HG03025 (cell line): ENCODE results near the gene CPTP.
"Not testable (repeated sequence)": the region's sequence is repeated elsewhere in the genome, so short reads cannot be mapped to it uniquely, and the experiment has no call there.

Experiments
- ATAC-seq: cut with Tn5 transposase; IDR thresholded peaks from one replicate; pipeline ENCODE4 v1.9.1; 2021; ENCODE audit warnings: mild to moderate bottlenecking, moderate library complexity; ENCODE audit not compliant: unreplicated experiment, low FRiP score

CPTP gene

GRCh38 chr1:1305300-1306069, 19.1 kb upstream of the CPTP start:
- ATAC-seq, result no peak

DNA sequence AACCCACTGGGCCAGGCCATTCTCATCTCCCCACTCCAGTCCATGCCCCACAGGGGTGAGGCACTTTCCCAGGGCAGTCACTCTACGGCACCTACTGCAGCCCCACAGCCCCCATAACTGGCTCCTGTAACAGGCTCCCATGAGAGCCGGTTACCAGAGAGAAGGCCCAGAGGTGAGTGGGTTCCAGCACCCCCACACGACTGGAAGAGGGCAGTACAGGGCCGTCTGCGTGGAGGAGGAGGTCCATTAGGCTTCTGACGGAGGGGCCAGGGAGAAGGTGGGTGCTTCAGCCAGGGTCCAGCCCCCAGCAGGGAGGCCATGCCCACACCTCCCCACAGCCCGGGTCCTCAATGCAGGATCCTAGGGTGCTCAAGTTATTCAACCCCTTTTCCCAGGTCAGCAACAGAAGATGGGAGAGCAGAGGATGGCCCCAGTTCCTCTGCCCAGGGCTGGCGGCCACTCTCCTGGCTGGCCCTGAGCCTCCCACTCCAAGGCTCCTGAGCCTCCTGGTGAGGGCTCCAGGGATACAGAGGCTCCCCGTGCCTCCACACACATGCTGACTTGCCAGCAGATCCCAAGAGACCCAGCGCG, 18.4 kb upstream of the CPTP start:
- no peak for ATAC-seq

DNA sequence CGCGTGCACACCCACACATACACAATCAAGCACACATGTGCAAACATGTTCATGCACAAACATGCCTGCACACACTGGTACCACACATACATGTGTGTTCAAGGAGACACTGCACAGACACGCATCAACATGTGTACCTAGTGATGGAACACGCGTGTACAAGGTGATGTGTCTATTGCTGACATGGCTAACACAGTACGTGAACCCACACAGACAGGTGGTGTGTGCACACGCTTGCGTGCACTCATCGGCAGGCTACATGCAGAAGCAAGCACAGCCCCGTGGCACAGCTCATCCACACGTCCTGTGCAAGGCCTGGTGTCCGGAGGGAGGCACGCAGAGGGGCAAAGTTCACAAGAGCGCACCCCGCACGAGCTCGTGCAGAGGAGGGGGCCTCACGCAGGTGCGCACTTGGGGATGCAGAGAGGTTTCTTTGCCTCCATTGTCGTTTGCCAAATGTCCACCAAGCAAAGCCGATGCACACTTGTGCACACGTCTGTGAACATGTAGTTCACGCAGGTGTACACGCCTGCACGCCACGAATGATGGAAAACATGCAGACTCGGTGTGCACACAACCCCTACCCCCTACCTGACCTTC, 17.8 kb upstream of the CPTP start:
- ATAC-seq, result no peak

GRCh38 chr1:1307261-1307922, 17.2 kb upstream of the CPTP start:
- ATAC-seq, result peak; percentile 6

DNA sequence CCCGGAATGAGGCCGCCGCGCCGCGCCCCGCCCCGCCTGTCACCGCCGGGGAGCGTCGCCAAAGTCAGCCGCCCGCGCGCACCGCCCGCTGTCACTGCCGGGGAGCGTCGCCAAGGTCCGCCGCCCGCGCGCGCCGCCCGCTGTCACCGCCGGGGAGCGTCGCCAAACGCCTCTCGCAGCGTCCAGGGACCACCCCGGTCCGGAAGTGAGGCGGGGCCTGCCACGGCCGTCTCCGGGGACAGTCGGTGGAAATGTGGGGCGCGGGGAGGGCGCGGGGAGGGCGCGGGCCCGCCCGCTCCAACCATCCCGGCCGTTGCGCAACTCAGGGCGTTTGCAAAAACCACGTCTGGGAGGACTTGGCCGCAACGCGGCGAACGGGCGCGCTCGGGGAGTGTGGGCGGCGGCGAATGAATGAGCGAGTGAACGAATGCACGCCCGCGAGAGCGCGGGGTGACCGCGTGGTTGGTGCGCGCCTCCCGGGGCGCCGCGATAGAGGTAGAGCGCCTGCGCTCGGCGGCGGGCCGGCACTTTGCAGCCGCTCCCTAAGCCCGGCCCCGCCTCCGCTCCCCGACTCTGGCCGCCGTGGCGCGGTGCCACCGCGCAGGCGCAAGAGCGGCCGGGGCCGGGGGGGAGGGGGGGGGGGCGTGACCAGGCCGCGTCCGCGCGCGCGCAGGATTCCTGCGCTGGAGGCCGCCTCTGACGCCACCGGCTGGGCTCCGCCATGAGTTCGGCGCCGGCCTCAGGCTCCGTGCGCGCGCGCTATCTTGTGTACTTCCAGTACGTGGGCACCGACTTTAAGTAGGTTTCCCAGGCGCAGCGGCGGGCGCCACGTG, 16.5 kb upstream of the CPTP start, which contains the start of the genes ACAP3 and PUSL1:
Gene ACAP3 (minus strand): TSS at position 8 of the 833 bp plus-strand sequence. CDS start 115 bp downstream, outside the sequence.
Gene PUSL1 (plus strand): TSS at position 675 of the 833 bp plus-strand sequence. CDS start 47 bp downstream, at position 722.
- peak; percentile 59 for ATAC-seq

DNA sequence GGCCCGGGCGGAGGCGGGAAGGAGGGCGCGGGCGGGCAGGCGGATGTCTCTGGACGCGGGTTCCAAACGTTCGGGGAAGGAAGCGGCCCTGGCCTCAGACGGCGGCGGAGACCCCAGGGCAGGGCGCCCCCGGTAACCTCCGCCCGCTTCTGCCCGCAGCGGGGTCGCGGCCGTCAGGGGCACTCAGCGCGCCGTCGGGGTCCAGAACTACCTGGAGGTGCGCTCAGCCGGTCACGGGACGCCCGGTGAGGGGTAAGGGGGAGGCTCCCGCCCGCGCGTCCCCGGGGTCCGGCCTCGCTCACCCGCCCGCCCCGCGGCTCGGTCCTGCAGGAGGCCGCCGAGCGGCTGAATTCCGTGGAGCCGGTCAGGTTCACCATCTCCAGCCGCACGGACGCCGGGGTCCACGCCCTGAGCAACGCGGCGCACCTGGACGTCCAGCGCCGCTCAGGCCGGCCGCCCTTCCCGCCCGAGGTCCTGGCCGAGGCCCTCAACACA, 15.8 kb upstream of the CPTP start:
- peak; percentile 1 for ATAC-seq

DNA sequence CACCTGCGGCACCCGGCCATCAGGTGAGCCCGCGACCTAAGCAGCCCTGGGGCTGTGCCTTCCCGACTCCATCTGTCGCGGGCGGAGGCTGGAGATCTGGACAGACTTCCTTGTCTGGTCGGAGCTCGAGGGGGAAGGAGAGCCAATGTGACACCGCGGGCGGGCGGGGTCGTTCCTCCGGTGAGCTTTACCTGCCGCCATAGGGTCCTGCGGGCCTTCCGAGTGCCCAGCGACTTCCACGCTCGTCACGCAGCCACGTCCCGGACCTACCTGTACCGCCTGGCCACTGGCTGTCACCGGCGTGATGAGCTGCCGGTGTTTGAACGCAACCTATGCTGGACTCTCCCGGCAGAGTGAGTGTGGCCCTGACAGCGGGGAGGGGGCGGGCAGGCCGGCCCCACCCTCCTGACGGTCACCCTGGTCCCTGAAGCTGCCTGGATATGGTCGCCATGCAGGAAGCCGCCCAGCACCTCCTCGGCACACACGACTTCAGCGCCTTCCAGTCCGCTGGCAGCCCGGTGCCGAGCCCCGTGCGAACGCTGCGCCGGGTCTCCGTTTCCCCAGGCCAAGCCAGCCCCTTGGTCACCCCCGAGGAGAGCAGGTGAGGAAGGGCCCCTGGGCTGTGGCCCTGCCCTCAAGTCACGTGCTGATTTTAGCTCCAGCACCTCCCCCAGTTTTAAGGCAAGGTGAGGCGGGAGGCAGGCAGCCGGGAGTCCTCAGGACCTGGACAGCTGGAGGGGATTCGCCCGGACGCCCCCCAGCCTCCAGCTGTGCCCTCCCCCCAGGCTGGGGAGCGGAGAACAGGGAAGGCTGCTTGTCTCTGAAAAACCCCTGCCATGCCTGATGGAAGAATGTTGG, 15.1 kb upstream of the CPTP start:
- ATAC-seq, result no peak

- ATAC-seq, result no peak
Measured at GRCh38 chr1:1310109-1310385, 14.6 kb upstream of the CPTP start.

- ATAC-seq, result no peak
Measured at GRCh38 chr1:1310476-1311053, 14.0 kb upstream of the CPTP start.

DNA sequence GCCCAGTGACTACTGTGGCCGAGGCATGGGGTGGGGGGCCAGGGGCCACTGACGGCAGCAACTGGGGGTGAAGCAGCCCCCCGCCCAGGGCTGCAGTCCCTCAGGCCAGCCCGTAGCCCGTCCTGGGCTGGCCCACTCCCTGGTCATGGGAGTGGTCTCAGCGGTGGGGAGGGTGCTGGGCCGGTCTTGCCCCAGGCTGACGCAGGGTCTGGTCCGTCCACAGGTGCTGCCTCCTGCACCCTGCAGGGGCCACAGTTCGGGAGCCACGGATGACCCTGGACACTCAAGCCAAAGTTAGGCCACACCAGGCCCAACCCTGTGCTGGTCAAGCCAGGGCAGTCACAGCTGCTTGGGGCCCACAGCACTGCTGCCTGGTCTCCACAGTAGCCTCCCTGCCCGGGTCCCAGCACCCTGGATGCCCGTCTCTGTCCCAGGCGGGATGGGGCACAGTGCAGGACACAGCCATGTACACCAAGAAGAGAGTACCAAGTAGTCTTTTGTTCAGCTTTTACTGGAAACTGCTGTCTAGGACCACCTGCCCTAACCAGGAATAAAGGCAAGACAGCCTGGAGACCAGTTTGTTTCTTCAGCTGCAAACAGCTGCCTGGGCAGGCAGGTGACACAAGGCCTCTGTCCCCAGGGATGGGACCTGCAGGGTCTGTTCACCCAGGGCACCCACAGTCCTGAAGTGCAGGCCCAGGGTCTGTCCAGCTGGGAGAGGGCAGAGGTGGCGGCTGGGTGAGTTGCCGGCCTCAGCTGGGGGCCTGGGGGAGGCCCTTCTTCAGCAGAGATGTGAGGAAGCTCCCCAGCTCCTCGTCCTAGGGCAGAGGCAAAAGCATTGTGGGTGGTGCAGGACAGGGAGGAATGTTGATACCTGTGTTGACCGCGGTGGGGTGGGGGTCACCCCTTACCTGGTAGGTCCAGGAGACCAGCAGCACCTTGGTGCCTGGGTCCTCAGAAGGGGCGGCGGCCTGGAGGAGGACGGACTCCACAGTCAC, 13.2 kb upstream of the CPTP start:
- no peak for ATAC-seq

DNA sequence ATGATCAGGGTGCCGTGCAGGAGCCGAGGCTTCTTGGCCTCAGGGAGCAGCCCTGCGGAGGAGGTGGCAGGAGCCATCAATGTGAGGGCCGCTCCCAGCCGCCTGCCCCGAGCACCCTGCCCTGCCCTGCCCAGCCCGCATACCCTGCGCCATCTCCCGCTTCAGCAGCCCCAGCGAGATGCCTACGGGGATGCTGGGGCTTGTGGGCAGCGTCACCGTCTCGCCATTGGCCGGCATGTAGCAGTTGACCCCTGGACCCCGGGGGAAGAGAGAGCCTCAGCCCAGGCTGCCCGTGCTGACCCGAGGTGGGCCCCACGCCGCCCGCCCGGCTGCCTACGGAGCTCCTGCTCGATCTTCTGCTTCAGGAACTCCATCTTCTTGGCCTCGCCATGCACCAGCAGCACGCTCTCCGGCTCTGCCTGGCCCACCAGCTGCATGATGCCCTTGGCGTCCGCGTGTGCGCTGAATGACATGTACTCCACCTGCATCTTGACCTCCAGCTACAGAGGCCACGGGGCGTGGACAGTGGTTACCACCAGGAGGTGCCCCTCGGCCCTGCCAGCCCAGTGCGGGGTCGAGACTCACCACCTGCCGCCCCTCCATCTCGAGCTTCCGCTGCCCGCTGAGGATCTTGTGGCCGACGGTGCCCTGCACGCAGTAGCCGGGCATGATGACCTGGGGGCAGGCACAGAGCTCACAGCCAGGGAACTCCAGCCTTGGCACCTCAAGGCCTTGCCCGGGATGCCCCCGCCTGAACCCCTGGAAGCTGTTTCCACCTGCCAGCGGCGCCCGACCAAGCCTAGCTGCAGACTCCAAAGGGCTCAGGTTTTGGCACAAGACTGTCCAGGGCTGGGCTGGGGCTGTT, 11.9 kb upstream of the CPTP start:
- no peak for ATAC-seq

DNA sequence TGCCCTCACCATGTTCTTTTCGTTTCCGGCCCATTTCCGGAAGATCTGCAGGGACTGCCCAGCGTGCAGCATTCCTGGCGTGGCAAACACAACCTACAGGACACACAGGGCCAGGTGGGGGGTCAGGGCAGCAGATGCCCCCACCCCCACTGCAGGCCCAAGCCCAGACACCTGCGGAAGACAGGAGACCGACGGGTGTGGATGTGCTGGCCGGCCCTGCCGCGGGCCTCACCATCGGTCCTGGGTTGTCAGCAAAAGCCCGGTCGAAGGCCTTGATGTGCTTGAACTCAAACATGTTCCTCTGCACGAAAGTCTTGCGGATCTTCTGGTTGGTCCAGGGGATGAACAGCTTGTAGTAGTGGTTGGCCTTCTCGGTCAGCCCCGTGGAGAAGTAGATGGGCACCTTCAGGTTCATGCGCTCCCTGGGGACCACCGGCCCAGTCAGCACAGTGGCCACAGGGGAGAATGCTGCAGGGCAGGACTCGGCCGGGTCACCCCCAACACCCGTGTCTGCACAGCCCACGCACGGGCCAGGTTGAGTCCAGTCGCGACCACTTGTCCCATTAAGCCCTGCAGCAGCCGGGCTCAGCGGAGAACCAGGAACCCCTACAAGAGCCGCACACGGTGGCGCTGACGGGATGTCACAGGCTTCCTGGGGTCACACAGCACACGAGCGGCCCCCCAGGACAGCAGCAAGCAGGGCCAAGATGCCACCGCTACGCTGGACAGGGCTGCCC, 10.9 kb upstream of the CPTP start:
- ATAC-seq, result no peak

GRCh38 chr1:1314237-1314586, 10.4 kb upstream of the CPTP start:
- no peak for ATAC-seq

GRCh38 chr1:1314678-1315335, 9.8 kb upstream of the CPTP start:
- no peak for ATAC-seq

DNA sequence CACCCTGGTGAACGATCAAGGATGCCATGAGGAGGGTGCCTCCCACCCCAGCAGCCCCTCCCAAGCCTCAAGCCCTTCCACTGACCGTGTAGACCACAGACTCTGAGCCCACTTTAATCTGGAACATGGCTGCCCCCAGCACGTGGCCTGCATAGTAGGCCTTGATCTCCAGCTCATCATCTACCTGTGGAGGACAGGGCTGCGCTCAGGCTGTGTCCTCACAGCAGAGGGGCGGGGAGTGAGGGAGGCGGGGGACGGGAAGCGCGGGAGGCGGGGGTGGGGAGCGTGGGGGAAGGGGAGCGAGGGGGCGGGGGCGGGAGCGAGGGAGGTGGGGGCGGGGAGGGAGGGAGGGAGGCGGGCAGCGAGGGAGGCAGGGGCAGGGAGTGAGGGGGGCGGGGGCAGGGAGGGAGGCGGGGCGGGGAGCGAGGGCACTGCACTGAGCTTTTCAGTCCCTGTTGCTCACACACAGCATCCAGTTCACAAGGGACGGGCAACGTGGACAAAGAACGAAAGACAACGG, 9.1 kb upstream of the CPTP start:
- no peak for ATAC-seq

DNA sequence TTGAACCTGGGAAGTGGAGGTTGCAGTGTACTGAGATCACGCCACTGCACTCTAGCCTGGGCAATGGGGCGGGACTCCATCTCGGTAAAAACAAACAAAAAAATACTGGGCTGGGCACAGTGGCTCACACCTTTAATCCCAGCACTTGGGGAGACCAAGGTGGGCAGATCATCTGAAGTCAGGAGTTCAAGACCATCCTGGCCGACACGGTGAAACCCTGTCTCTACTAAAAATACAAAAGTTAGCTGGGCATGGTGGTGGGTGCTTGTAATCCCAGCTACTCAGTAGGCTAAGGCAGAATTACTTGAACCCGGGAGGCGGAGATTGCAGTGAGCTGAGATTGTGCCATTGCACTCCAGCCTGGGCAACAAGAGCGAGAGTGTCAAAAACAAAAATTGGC, 8.4 kb upstream of the CPTP start:
- ATAC-seq, result not testable (repeated sequence)
